22Rv1 (cell line): ENCODE results near the gene CYS1.
A peak's percentile ranks its signal among the peaks of the same experiment; 100 is the strongest.
"Not testable (repeated sequence)": the region's sequence is repeated elsewhere in the genome, so short reads cannot be mapped to it uniquely, and the experiment has no call there.

Source experiments
- H3K27ac ChIP-seq: fragments of 450-650 bp; 2 replicates; pipeline ENCODE4 v1.5.1; 2017
- CTCF ChIP-seq: fragments of 450-650 bp; IDR thresholded peaks from 2 replicates; pipeline ENCODE4 v1.5.1; 2017; ENCODE audit warnings: mild to moderate bottlenecking
- ZFX ChIP-seq: fragments of 450-650 bp; IDR thresholded peaks from 2 replicates; pipeline ENCODE4 v1.6.1; 2017; ENCODE audit warnings: antibody characterized with exemption, borderline replicate concordance

The CYS1 gene

DNA sequence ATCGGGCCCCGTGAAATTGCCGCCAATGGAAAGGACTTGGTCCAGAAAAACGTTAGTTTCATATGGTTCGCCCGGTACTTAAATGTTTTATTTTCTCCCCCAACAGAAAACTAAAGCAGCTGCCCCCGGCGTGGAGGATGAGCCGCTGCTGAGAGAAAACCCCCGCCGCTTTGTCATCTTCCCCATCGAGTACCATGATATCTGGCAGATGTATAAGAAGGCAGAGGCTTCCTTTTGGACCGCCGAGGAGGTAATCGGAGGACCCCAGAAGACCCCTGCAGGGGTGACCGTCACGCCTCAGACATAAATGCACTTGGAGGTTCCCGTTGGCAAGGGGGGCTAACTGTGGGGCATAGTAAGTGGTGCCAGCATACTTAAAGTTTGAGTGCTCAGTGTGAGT, 43.1 kb upstream of the CYS1 start:
- TF ChIP-seq CTCF (no peak), ZFX (no peak)
- H3K27ac ChIP-seq: peak overlapping the region; percentile 99

GRCh38 chr2:10122500-10123280, 42.5 kb upstream of the CYS1 start, which contains the start of gene RRM2:
RRM2 (plus strand) TSS chr2:10122739; CDS start chr2:10122799, 60 bp downstream.
- TF ChIP-seq ZFX (no peak), CTCF (no peak)
- peak within 1 kb of the TSS; percentile 99 for H3K27ac ChIP-seq

GRCh38 chr2:10120877-10121574, 40.8 kb upstream of the CYS1 start:
- TF ChIP-seq ZFX: no peak
- no peak for TF ChIP-seq CTCF
- peak overlapping the region; percentile 99 for H3K27ac ChIP-seq

- TF ChIP-seq ZFX: no peak
- peak overlapping the region; percentile 99 for H3K27ac ChIP-seq
Observed at GRCh38 chr2:10120158-10120876, 40.1 kb upstream of the CYS1 start.

DNA sequence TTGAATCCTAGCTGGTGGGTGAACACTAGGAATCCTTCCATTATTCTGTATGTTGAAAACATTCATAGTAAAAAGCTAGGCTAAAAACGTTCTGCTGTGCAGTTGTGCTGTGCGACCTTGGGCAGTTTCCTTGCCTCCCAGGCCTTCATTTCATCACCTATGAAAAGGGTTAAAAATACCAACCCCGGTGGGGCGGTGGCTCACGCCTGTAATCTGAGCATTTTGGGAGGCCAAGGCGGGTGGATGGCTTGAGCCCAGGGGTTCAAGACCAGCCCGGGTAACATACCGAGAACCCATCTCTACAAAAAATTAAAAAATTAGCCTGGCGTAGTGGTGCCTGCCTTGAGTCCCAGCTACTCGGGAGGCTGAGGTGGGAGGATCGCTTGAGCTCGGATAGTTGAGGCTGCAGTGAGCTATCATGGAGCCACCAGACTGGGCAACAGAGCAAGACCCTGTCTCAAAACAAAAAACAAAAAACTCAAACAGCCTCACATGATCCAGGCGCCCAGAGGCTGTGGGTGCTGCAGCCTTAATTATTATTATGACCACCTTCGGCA, 39.5 kb upstream of the CYS1 start:
- peak overlapping the region; percentile 99 for H3K27ac ChIP-seq
- TF ChIP-seq ZFX (no peak), CTCF (no peak)

GRCh38 chr2:10119027-10119325, 38.8 kb upstream of the CYS1 start:
- no peak for TF ChIP-seq CTCF
- no peak for TF ChIP-seq ZFX

DNA sequence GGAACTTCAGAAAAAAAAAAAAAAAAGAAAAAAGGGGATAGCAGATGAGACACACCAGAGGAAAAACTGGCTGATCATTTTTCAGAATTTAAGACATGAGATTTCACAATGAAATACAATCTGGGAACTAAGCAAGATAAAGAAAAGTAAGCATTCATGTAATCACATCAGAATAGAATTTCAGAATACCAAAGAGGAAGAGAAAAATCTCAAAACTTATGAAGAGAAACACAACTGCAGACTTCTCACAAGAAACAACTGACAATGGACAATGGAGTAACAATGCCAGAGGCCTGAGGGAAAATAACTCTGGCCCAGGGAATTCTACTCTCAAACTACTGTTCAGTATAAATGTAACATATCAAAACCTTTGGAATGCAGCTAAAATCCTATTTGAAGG, 29.1 kb upstream of the CYS1 start:
- TF ChIP-seq CTCF: no peak
- H3K27ac ChIP-seq: no peak overlapping the region

More at GRCh38 chr2:10119027-10119325, 38.8 kb upstream of the CYS1 start:
- H3K27ac ChIP-seq: 0 out of 2 replicates have a peak overlapping the region, but pooled peaks have one; percentile 99

DNA sequence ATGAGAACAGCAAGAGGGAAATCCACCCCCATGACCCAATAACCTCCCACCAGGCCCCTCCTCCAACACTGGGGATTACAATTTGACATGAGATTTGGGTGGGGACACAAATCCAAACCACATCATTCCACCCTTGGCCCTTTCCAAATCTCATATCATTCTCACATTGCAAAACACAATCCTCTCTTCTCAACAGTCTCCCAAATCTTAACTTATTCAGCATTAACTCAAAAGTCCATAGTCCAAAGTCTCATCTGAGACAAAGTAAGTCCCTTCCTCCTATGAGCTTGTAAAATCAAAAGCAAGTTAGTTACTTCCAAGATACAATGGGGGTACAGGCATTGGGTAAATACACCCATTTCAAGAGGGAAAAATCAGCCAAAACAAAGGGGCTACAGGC, 24.7 kb upstream of the CYS1 start:
- not testable (repeated sequence) for H3K27ac ChIP-seq
